Testis (tissue), 2 donors: ENCODE results near the gene FAM110A.

ENCODE experiments used
- POLR2A ChIP-seq: fragments of 450-650 bp; IDR thresholded peaks from one replicate; pipeline ENCODE4 v1.6.1; 2017; ENCODE audit warnings: antibody characterized with exemption, mild to moderate bottlenecking, moderate library complexity
- TF ChIP-seq, protein P1 (sequence below), 3 experiments: fragments of 450-650 bp in 2 of 3; fragments of 200-600 bp in 1 of 3; sonication (generic) in 1 of 3; IDR thresholded peaks; one replicate each; pipeline ENCODE4 v1.5.1; 2016 to 2019; ENCODE audit warnings: antibody characterized with exemption in 3 of 3, mild to moderate bottlenecking in 2 of 3, moderate library complexity in 1 of 3

DNA sequence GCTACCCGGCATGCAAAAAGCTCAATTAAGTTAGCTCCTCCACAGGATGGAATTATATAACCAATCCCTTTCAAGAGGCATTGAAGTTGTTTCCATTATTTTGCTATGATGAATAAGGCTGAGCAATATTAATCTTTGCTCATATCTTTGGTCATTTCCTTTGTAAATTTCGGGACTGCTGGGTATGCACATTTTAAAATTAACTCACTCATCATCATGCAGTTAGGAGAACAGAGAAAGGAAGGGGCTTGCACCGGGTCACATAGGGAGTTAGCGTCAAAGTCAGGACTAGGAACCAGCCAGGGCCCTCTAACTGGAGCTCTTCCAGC is 430 bp upstream of the FAM110A start:
- TF ChIP-seq, protein P1, sequence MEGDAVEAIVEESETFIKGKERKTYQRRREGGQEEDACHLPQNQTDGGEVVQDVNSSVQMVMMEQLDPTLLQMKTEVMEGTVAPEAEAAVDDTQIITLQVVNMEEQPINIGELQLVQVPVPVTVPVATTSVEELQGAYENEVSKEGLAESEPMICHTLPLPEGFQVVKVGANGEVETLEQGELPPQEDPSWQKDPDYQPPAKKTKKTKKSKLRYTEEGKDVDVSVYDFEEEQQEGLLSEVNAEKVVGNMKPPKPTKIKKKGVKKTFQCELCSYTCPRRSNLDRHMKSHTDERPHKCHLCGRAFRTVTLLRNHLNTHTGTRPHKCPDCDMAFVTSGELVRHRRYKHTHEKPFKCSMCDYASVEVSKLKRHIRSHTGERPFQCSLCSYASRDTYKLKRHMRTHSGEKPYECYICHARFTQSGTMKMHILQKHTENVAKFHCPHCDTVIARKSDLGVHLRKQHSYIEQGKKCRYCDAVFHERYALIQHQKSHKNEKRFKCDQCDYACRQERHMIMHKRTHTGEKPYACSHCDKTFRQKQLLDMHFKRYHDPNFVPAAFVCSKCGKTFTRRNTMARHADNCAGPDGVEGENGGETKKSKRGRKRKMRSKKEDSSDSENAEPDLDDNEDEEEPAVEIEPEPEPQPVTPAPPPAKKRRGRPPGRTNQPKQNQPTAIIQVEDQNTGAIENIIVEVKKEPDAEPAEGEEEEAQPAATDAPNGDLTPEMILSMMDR (IDR thresholded peaks at IDR 0.05) = no peak
- TF ChIP-seq POLR2A = no peak
